OCI-LY3 (cell line): ENCODE data around the gene GPR55.

Experiments used
- H2AFZ ChIP-seq: fragments of 200-600, 300-600 bp; shearing (Covaris generic); 2 replicates; pipeline ENCODE4 v1.6.0; 2014; ENCODE audit warnings: antibody characterized with exemption, low read depth, low read length
- H3K27ac ChIP-seq: fragments of 200-600, 300-600 bp; sonication (generic); 2 replicates; pipeline ENCODE4 v1.5.1; 2014; ENCODE audit warnings: mild to moderate bottlenecking, low read length, moderate library complexity, mixed read lengths
- H3K27me3 ChIP-seq: fragments of 200-600, 300-600 bp; sonication (generic); 2 replicates; pipeline ENCODE4 v1.6.1; 2014; ENCODE audit warnings: low read depth, low read length, mixed read lengths
- H3K36me3 ChIP-seq: fragments of 200-600, 300-600 bp; sonication (generic); replicated peaks from 2 replicates; pipeline ENCODE3; 2014; ENCODE audit warnings: low read depth, low read length, mixed read lengths
- H3K4me1 ChIP-seq: fragments of 300-600, 200-600 bp; sonication (generic); 2 replicates; pipeline ENCODE4 v1.6.1; 2014; ENCODE audit warnings: low read length, mixed read lengths
- H3K4me2 ChIP-seq: fragments of 200-600, 300-600 bp; sonication (generic); 2 replicates; pipeline ENCODE4 v1.6.1; 2014; ENCODE audit warnings: low read length, mixed read lengths
- H3K4me3 ChIP-seq: fragments of 300-600, 200-600 bp; sonication (generic); 2 replicates; pipeline ENCODE4 v1.5.1; 2014; ENCODE audit warnings: antibody characterized with exemption, mild to moderate bottlenecking, low read length, moderate library complexity
- H3K79me2 ChIP-seq: fragments of 300-600, 200-600 bp; shearing (Covaris generic); 2 replicates; pipeline ENCODE4 v1.6.1; 2014; ENCODE audit warnings: mild to moderate bottlenecking, low read length, mixed read lengths
- H3K9ac ChIP-seq: fragments of 300-600, 200-600 bp; shearing (Covaris generic); 2 replicates; pipeline ENCODE4 v1.6.0; 2014; ENCODE audit warnings: mild to moderate bottlenecking, low read length, moderate library complexity
- H3K9me3 ChIP-seq: fragments of 200-600, 300-600 bp; shearing (Covaris generic); 2 replicates; pipeline ENCODE4 v1.6.1; 2014; ENCODE audit warnings: low read length, mixed read lengths; ENCODE audit not compliant: insufficient read depth
- H4K20me1 ChIP-seq: fragments of 200-600, 300-600 bp; sonication (generic); 2 replicates; pipeline ENCODE4 v1.6.1; 2016; ENCODE audit warnings: low read length, mixed read lengths; ENCODE audit not compliant: insufficient read depth
- CTCF ChIP-seq: fragments of 200-600, 300-600 bp; sonication (generic); IDR thresholded peaks from 2 replicates; pipeline ENCODE4 v1.5.1; 2014; ENCODE audit warnings: antibody characterized with exemption, low read length, low read depth
- EZH2phosphoT487 ChIP-seq: fragments of 200-600 bp; shearing (Covaris generic); IDR thresholded peaks from 2 replicates; pipeline ENCODE4 v1.6.1; 2018; ENCODE audit warnings: antibody characterized with exemption, mixed run types, low read depth

Gene GPR55

GRCh38 chr2:230873661-230874401 is 51.2 kb downstream of the GPR55 start:
- peaks cover 64% of the 10 kb centered on the region for H3K36me3 ChIP-seq
- peak overlapping the region; percentile 99 for H3K27ac ChIP-seq
- no peaks in the 10 kb centered on the region for H3K9me3 ChIP-seq
- H4K20me1 ChIP-seq = no peaks in the 10 kb centered on the region
- no peaks in the 10 kb centered on the region for H3K27me3 ChIP-seq
- H2AFZ ChIP-seq = no peak overlapping the region
- H3K9ac ChIP-seq = peak overlapping the region; percentile 100
- no peak for TF ChIP-seq CTCF
- no peak for TF ChIP-seq EZH2phosphoT487
- H3K79me2 ChIP-seq = peaks cover 69% of the 10 kb centered on the region
- peak overlapping the region; percentile 96 for H3K4me2 ChIP-seq
- H3K4me3 ChIP-seq = peak overlapping the region; percentile 100
- peaks cover 98% of the 10 kb centered on the region for H3K4me1 ChIP-seq

GRCh38 chr2:230872968-230873660 is 51.9 kb downstream of the GPR55 start:
- H2AFZ ChIP-seq = no peak overlapping the region
- peak overlapping the region; percentile 99 for H3K27ac ChIP-seq
- peaks cover 62% of the 10 kb centered on the region for H3K36me3 ChIP-seq

GRCh38 chr2:230872151-230872967 is 52.7 kb downstream of the GPR55 start:
- H3K27ac ChIP-seq = peak overlapping the region; percentile 99
- peak overlapping the region; percentile 100 for H3K4me3 ChIP-seq
- H3K9me3 ChIP-seq = no peaks in the 10 kb centered on the region
- peaks cover 56% of the 10 kb centered on the region for H3K36me3 ChIP-seq
- TF ChIP-seq EZH2phosphoT487 (no peak), CTCF (no peak)
- no peak overlapping the region for H2AFZ ChIP-seq
- peak overlapping the region; percentile 100 for H3K9ac ChIP-seq
- no peaks in the 10 kb centered on the region for H3K27me3 ChIP-seq
- peaks cover 98% of the 10 kb centered on the region for H3K4me1 ChIP-seq
- H4K20me1 ChIP-seq = no peaks in the 10 kb centered on the region
- H3K79me2 ChIP-seq = peaks cover 84% of the 10 kb centered on the region
- peak overlapping the region; percentile 96 for H3K4me2 ChIP-seq

More at GRCh38 chr2:230872968-230873660, 51.9 kb downstream of the GPR55 start:
- H3K9ac ChIP-seq = peak overlapping the region; percentile 100
- H4K20me1 ChIP-seq = no peaks in the 10 kb centered on the region
- H3K4me3 ChIP-seq = peak overlapping the region; percentile 100
- TF ChIP-seq EZH2phosphoT487 (no peak), CTCF (no peak)
- peaks cover 76% of the 10 kb centered on the region for H3K79me2 ChIP-seq
- peak overlapping the region; percentile 96 for H3K4me2 ChIP-seq
- peaks cover 100% of the 10 kb centered on the region for H3K4me1 ChIP-seq
- no peaks in the 10 kb centered on the region for H3K27me3 ChIP-seq
- H3K9me3 ChIP-seq = no peaks in the 10 kb centered on the region
